Non-pigmented ciliary epithelial cell (primary cell): ENCODE results near the gene NUTM2F.
"Not testable (repeated sequence)": the region's sequence is repeated elsewhere in the genome, so short reads cannot be mapped to it uniquely, and the experiment has no call there.

Source experiments
- DNase-seq: peaks from one replicate; pipeline ENCODE4 v3.0.0-alpha.2; 2010; ENCODE audit warnings: low read depth

The NUTM2F gene, protein sequence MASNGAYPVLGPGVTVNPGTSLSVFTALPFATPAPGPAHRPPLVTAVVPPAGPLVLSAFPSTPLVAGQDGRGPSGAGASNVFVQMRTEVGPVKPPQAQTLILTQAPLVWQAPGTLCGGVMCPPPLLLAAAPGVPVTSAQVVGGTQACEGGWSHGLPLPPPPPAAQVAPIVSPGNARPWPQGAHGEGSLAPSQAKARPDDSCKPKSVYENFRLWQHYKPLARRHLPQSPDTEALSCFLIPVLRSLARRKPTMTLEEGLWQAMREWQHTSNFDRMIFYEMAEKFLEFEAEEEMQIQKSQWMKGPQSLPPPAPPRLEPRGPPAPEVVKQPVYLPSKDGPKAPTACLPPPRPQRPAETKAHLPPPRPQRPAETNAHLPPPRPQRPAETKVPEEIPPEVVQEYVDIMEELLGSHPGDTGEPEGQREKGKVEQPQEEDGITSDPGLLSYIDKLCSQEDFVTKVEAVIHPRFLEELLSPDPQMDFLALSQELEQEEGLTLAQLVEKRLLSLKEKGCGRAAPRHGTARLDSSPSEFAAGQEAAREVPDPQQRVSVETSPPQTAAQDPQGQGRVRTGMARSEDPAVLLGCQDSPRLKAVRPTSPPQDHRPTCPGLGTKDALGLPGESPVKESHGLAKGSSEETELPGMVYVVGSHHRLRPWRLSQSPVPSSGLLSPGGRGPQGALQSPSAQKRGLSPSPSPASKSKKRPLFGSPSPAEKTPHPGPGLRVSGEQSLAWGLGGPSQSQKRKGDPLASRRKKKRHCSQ

DNA sequence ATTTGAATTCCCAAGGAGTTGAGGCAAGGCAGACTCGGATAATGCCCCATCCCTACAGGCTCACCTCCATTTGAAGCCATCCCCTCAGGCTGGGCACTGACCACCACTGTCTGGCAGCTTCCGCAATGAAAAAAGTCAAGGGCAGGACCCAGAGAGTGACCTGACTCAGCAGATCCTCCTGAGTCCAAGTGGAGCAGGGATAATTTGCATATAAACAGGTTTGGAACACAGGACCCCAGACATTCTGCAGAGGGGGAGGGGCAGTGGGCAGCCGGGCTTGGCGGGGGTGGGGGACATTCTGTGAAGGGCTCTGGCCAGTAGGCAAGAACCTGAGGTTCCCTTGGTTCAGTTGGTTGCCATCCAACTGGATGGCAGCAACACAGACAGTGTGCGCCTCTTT lies at the start of gene NUTM2F:
NUTM2F (minus strand) TSS at position 101 of the 400 bp plus-strand sequence; CDS start at position 80, 21 bp downstream.
- DNase-seq, result not testable (repeated sequence)

DNA sequence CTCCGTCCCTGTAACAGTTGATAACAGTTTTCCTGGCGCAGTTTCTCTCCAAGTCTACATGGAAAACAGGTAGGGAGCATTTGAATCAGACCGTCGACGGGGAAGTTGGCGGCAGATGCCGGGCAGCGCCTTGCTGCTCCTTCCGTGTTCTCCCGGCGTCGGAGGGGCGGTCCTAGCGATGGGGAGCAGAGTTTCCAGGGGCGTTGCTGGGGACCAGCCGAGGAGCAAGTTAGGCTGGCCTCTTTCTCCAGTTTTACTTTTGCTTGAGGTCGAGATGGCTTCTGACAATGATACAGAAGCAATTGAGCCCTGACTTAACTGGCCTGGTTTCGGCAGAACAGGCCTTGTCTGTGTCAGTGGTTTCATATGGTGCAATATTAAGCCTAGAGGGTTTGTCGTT lies 46.8 kb upstream of the NUTM2F start:
- not testable (repeated sequence) for DNase-seq

DNA sequence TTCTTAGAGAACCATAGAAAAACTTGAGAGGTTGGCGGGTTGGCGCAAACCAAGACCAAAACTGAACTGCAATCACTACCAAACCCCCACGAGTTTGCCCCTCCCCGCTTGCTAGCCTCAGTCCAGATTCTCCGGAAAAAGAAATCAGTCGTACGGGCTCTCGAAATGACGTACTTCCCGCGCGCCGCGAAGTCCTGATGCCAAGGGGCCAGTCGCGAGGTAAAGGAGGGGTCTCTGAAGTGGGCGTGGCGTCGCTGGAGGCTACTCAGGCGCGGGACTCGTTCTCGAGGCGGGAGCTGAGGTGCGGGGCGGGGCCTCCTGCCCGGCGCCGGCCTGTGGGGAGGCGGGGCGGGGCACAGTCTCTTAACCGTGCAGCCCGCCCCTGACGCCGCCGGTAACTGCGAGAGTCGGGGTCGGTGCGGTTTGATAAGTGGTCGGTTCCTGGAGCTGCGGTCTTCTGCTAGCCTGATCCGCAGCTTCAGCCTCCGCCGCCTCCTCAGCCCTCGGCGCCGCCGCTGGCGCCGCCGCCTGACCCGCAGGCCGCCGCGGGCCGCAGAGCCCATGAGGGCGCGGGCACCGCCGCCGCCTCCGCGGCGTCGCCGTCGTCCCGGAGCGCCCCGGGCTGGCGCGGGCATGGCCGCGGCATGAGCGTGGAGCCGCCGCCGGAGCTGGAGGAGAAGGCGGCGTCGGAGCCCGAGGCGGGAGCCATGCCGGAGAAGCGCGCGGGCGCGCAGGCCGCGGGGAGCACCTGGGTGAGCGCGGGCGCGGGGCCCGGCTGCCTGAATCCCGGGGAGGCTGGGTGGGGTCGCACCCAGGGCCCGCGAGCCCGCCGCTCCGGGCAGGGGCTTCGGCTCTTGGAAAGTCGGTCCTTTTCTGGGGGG lies 46.0 kb upstream of the NUTM2F start:
- peak; percentile 36 for DNase-seq

DNA sequence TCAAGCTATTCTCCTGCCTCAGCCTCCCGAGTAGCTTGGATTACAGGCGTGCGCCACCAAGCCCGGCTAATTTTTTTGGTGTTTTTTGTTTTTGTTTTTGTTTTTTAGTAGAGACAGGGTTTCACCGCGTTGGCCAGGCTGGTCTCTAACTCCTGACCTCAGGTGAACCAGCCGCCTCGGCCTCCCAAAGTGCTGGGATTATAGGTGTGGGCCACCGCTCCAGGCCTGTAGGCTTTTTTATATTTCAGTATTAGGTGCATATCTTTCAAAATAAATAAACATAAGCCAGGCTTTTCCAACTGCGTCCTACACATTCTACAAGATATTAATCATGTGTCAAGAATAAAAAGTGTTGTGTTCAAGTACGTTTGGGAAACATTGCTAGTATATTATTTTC lies 45.3 kb upstream of the NUTM2F start:
- DNase-seq, result not testable (repeated sequence)

DNA sequence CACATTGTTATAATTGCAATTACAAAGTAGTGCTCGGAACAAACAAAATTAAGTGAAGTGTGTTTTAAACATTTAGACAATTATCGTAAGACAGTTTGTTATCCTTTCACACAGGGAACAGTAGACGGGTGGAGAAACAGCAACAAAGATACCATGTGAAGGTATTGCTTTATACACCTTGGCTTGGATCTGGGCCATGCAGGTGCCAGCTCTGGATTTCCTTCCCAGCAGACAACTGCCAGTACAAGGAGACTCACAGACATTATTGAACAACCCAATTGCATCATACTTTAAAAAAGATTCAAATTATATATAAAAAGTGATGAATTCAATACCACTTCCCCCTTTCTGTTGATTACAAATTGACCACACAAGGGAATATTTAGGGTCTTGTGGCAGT lies 41.8 kb upstream of the NUTM2F start:
- not testable (repeated sequence) for DNase-seq

DNA sequence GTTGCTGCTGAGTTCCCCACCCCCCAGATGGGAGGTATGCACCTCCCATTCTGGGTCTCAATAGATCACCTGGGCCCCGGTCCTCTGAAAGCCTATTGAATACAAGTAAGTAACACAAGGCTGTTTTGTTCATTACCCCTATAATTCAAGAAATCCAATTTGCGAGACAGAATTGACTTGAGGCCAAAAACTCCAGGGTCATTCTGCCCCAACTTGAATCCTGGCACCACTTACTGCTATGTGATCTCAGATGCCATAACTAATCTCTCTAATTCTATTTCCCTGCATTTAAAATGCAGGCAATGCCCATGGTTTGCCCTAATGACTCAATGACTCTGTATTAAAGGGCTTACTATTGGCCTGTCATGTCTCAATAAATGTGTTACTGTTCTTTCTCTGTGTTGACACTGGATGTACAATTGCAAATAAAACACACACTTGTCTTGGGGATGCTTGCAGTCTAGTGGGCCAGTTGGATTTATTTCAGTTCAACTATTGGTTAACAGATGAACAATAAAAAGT lies 35.7 kb upstream of the NUTM2F start:
- DNase-seq, result not testable (repeated sequence)

DNA sequence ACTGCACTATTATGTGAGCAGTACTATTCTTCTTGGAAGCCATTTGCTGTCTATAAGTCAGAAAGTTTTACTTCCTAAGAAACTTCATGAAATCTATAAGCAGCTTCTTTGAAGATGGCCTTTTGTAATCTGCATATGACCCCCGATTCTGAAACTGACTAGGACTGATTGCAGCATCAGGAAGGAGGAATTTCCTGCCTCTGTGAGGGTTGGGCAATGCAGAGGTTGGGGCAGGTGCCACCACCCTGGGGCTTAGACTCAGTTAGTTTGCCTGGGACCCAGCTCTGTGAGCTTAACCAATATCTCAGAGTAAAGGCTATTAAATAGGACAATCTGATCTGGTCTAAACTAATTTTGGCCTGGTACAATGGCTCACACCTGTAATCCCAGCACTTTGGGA lies 28.7 kb upstream of the NUTM2F start:
- DNase-seq, result not testable (repeated sequence)

DNA sequence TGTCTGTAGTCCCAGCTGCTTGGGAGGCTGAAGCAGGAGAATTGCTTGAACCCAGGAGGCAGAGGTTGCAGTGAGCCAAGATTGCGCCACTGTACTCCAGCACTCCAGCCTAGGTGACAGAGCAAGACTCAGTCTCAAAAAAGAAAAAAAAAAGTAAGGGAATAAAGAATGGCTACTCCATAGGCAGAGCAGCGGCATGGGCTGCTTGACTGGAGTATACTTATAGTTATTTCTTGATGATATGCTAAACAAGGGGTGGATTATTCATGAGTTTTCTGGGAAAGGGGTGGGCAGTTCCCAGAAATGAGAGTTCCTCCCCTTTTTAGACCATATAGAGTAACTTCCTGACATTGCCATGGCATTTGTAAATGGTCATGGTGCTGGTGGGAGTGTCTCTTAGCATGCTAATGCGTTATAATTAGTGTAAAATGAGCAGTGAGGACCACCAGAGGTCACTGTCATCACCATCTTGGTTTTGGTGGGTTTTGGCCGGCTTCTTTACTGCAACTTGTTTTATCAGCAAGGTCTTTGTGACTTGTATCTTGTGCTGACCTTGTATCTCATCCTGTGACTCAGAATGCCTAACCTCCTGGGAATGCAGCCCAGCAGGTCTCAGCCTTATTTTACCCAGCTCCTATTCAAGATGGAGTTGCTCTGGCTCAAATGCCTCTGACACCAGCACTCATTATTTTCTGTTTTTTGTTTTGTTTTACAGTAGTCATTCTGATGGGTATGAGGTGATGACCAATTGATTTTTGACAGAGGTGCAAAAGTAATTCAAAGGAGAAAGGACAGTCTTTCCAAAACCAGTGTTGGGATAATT lies 23.7 kb upstream of the NUTM2F start:
- not testable (repeated sequence) for DNase-seq

DNA sequence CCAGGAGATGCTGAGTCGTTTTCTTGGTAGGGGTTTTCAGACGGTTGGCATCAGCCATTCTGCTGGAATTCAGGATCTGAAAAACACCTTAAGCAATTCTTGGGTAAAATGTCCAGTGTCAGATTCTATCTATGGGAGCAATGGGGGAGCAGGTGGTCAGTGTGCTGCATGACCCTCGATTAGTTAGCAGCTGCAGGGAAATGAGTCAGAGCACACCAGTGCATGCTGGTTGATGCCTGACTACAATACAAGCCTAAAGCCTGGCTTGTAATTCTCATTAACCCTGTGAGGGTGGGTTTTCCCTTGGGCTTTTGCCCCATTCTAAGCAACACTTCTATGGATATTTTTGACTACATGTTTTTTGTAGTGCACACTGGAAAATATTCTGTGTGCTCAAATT lies 20.3 kb upstream of the NUTM2F start:
- DNase-seq, result not testable (repeated sequence)

DNA sequence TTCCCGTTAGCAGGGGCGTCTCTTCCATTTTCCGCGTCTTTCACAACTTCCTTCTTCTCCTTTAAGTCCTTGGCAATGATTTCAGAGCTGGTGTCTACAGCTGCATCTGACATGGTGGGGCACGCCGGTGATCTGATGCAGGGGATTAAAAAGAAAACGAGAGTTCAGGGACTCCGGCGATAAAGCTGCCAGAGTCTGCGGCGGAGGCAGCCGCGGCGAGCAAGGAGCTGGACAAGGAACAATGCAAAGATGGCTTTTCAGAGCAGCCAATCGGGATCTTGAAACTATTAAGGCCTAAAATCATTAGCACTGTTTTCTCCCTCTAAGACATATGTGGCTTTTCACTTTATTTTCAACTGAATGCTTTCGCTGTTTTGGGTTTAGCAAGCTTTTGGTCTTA lies 19.0 kb upstream of the NUTM2F start:
- not testable (repeated sequence) for DNase-seq

DNA sequence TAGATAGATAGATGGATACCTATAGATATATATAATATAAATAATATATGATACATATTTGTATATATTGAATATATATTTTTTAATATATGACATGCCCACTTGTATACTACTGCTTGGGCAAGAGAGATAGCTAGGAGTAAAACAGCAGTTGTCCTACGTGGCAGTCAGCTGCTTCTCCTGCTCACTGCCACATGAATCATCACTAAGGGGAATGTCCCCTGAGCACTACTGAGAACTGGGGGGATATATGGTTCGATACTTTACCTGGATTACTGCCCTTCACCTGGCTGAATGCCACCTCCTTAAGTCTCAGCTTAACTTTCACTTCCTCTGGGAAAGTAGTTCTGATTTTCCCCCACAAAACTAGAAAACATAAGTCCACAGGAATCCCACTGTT lies 13.3 kb upstream of the NUTM2F start:
- not testable (repeated sequence) for DNase-seq

DNA sequence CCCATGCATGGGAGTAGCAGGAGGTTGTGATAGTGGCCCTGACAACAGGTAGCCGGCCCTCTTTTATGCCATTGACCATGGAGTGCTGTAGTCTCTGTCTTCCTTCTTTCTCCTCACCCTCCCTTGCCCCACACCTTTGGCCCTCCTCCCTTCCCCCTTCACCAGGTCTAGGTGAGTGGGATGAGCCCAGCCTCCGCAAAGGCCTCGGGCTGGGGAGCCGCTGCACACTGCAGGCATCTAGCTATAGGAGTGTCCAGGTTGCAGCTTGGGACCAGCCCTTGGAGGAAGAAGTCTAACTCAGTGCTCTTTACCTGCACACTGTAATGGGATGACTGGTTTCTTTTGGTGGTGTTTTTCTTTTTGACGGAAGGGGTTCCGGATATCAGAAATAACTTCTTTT lies 12.3 kb upstream of the NUTM2F start:
- not testable (repeated sequence) for DNase-seq

DNA sequence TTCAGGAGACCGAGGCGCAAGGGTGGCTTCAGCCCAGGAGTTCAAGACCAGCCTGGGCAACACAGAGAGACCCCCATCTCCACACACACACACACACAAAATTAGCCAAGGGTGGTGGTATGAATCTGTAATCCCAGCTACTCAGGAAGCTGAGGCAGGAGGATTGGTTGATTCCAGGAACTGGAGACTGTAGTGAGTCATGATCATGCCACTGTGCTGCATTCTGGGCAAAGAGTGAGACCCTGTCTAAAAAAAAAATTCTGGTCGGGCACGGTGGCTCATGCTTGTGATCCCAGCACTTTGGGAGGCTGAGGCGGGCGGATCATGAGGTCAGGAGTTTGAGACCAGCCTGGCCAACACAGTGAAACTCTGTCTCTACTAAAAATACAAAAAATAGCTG lies 11.2 kb upstream of the NUTM2F start:
- DNase-seq, result not testable (repeated sequence)

DNA sequence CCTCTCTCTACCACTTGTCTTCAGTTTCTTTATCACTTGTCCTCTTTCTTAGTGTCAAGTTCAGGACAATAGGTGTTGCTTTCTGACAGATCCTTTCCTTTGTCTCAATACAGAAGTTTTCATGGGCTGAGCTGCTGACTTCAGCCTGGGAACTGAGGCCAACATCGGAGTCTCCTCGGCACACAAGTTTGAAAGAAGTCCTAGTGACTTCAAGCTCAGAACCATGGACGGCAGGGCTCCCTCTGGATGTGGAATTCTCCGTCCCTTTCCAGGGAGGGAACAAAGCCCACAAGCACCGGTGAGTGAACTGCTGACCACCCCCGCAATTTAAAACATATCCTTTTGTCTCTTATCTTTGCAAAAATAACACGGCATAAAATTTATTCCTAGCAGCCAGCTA lies 10.3 kb upstream of the NUTM2F start:
- not testable (repeated sequence) for DNase-seq

DNA sequence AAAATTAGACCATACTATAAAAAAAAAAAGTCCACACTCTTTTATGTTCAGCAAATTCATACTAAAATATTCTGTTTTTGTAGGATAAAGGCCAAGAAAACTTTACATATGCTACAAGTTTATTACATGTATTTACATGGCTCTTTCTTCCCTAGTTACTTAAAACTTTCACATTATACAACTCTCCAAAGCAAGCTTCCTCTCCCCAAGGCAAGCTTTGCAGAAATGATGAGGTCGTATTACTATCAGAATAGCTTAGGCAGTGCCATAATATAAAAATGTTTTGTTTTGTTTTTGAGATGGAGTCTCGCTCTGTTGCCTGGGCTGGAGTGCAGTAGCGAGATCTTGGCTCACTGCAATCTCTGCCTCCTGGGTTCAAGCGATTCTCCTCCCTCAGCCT lies 8.0 kb upstream of the NUTM2F start:
- not testable (repeated sequence) for DNase-seq

DNA sequence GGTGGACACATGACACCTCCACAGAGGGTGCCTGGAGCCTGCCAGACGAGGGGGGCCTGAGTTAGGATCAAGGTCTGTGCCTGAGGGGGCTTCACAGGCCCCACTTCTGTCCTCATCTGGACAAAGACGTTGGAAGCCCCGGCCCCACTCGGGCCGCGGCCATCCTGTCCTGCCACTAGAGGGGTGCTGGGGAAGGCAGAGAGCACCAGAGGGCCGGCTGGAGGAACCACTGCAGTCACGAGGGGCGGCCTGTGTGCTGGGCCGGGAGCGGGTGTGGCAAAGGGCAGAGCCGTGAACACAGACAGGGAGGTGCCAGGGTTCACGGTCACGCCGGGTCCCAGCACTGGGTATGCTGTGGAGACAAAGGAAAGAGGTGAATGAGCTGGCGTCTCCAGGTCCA lies 2.9 kb downstream of the NUTM2F start:
- DNase-seq, result not testable (repeated sequence)

DNA sequence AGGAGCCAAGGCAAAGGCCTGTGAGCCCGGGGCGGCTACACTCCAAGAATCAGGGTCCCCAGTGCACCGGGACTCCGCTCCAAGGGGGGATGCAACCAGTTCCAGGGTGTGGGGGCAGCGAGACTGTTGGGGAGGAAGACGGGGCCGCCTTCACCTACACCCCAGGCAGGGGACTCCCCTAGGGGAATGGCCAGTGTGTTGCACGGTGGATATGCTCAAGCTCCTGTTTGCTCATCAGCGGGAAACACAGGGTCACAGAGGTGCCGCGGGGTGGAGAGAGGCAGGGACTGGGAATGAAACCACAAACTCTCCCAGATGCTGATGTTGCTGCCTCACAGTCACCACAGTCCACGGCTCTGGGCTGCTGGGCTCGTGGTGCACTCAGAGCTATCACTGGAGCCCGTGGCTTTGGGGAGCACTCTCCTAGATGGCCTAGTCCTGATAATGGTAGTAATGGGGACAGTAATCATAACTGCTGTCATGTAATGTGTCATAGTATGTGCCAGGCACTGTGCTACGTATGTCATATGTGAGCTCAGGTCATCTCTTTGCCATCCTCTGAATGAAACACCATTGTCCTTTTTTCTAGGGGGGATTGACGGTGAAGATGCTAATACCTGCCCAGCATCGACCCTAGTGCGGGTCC lies 5.2 kb downstream of the NUTM2F start:
- not testable (repeated sequence) for DNase-seq

DNA sequence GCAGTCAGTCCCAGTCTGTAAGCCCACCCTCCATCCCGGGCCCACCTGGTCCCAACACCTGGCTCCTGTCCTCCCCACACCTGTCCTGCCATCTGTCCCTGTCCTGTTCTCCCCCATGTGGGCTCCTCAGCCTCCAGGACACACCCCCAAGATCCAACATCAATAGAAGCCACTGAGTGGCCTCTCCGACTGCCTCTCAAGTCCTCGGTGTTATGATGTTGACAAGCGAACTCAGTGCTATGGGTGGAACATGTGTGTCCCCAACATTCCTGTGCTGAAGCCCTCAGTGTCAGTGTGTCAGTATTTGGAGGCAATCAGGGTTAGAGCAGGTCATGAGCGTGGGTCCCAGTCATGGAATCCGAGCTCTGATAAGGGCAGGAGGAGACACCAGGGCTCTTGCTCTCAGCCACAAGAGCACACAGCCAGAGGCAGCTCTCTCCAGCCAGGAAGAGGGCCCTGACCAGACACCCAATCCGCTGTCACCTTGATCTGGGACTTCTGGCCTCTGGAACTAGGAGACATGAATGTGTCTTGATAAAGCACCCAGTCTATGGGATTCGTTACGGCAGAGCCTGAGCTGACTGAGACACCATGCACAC lies 6.0 kb downstream of the NUTM2F start:
- not testable (repeated sequence) for DNase-seq

DNA sequence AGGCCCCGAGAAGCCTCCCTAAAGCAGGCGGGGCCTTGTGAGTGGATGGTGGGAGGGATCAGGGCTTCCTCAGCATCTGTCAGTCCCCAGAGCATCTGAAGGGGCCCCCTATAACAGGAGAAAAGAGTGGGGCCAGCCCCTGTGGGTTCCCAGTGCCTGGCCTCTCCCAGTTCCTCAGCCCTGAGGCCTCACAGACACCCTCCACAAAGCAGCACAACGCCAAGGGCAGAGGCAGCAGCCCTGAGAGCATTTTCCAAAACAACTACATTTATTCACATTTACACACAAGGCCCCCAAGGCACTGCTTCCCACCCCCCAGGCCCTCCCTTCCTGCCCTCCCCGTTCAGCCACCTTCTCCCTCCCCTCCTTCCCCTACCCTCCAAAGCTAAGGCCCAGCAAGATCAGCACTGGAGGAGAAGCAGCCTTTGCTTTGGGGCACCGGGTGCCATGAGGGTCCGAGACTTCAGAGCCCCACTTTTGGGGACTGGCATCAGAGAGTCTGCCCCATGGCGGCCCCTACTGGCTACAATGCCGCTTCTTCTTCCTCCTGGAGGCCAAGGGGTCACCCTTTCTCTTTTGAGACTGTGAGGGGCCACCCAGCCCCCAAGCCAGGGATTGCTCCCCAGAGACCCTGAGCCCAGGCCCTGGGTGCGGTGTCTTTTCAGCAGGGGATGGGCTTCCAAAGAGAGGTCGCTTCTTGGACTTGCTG lies 10.3 kb downstream of the NUTM2F start:
- DNase-seq, result not testable (repeated sequence)
